T47D (cell line): Measurements from ENCODE around the gene BEGAIN.
A peak's percentile ranks its signal among the peaks of the same experiment; 100 is the strongest.

ENCODE experiments used
- DNase-seq, 2 experiments: peaks; one replicate each; pipeline versions ENCODE4 v3.0.0 to v3.0.0-alpha.2; 2011 to 2012; ENCODE audit warnings: low read depth in 1 of 2, low spot score in 1 of 2
- JUND ChIP-seq: IDR thresholded peaks from 2 replicates; pipeline ENCODE4 v1.6.1; 2012; ENCODE audit warnings: low read depth
- in situ Hi-C: cut with HindIII; loops from 2 replicates; pipeline ENCODE4 v1.10.0; 2016; ENCODE audit warnings: low sequenced_read_pairs, low pct_unique_long_range_greater_than_20kb

BEGAIN gene

GRCh38 chr14:100540926-100541620, 46.1 kb downstream of the BEGAIN start:
- in situ Hi-C loops, result no loop called here
- TF ChIP-seq JUND, result no peak
- no peak for DNase-seq

GRCh38 chr14:100540141-100540925, 46.9 kb downstream of the BEGAIN start:
- peak in 1 of 2 experiments; percentile 36 for DNase-seq
- in situ Hi-C loops, result no loop called here
- no peak for TF ChIP-seq JUND

GRCh38 chr14:100539766-100540140, 47.5 kb downstream of the BEGAIN start:
- DNase-seq, result no peak
- in situ Hi-C loops, result no loop called here
- no peak for TF ChIP-seq JUND

GRCh38 chr14:100539003-100539660, 48.1 kb downstream of the BEGAIN start:
- DNase-seq, result no peak
- in situ Hi-C loops, result no loop called here
- TF ChIP-seq JUND, result no peak

GRCh38 chr14:100538351-100539002, 48.7 kb downstream of the BEGAIN start:
- no peak for DNase-seq
- in situ Hi-C loops, result no loop called here
- TF ChIP-seq JUND, result no peak

GRCh38 chr14:100537446-100538350, 49.5 kb downstream of the BEGAIN start:
- no peak for DNase-seq
- no peak for TF ChIP-seq JUND
- in situ Hi-C loops, result no loop called here

- in situ Hi-C loops, result no loop called here
- DNase-seq, result no peak
- no peak for TF ChIP-seq JUND
These were observed 50.3 kb downstream of the BEGAIN start for GRCh38 chr14:100536721-100537445.

GRCh38 chr14:100536121-100536510, 51.1 kb downstream of the BEGAIN start:
- no peak for DNase-seq
- in situ Hi-C loops, result no loop called here
- TF ChIP-seq JUND, result no peak

GRCh38 chr14:100535287-100536120, 51.7 kb downstream of the BEGAIN start:
- no peak for DNase-seq
- in situ Hi-C loops, result no loop called here
- no peak for TF ChIP-seq JUND

GRCh38 chr14:100534528-100535286, 52.5 kb downstream of the BEGAIN start:
- no peak for DNase-seq
- TF ChIP-seq JUND, result no peak
- in situ Hi-C loops, result no loop called here
